K562 (cell line): Measurements from ENCODE around the gene C1orf167. TPM values are rescaled to one million over a fixed set of nuclear protein-coding genes. Genes with fewer than 3 reads are reported as not detected.

Experiments
- CCNT2 ChIP-seq: IDR thresholded peaks from 2 replicates; pipeline ENCODE4 v1.6.1; 2011; ENCODE audit warnings: borderline replicate concordance, low read depth, mild to moderate bottlenecking, moderate library complexity, mixed read lengths, low read length; ENCODE audit not compliant: insufficient read length; ENCODE audit errors: extremely low read depth
- CHD4 ChIP-seq: fragments of 200-600 bp; sonication (generic); IDR thresholded peaks from 3 replicates; pipeline ENCODE4 v1.6.1; 2012; ENCODE audit warnings: low read depth, mild to moderate bottlenecking, mixed read lengths, low read length, inconsistent platforms; ENCODE audit not compliant: insufficient read depth, insufficient replicate concordance, poor library complexity, severe bottlenecking
- EZH2 ChIP-seq: IDR thresholded peaks from 2 replicates; pipeline ENCODE4 v1.6.1; 2012; ENCODE audit warnings: low read depth, mild to moderate bottlenecking, inconsistent platforms, low read length, borderline replicate concordance
- HMG20A ChIP-seq: fragments of 450-650 bp; formaldehyde crosslinking; conservative IDR thresholded peaks from 2 replicates; pipeline ENCODE4 v1.4.0; 2020; ENCODE audit warnings: mild to moderate bottlenecking, mixed read lengths
- JUND ChIP-seq, 2 experiments: IDR thresholded peaks; 2 replicates in 1 of 2; 3 replicates in 1 of 2; pipeline ENCODE4 v1.6.1; 2011; ENCODE audit warnings: borderline replicate concordance in 2 of 2, low read depth in 2 of 2, low read length in 2 of 2, improper control_type of control experiment in 1 of 2, missing biosample characterization in 1 of 2, missing genetic modification characterization in 1 of 2, missing genetic modification reagents in 1 of 2
- LEF1 ChIP-seq: fragments of 450-650 bp; IDR thresholded peaks from 2 replicates; pipeline ENCODE4 v1.6.1; 2016; ENCODE audit warnings: mild to moderate bottlenecking
- NEUROD1 ChIP-seq: fragments of 150-350 bp; IDR thresholded peaks from 2 replicates; pipeline ENCODE4 v1.6.1; 2014; ENCODE audit warnings: borderline replicate concordance, low read length, low read depth; ENCODE audit not compliant: partially characterized antibody
- SMARCE1 ChIP-seq: fragments of 450-650 bp; IDR thresholded peaks from 2 replicates; pipeline ENCODE4 v1.7.1; 2016; ENCODE audit warnings: mild to moderate bottlenecking
- SPI1 ChIP-seq: IDR thresholded peaks from 2 replicates; pipeline ENCODE4 v1.6.1; 2011; ENCODE audit warnings: low read depth, low read length, control low read depth, borderline replicate concordance
- STAT6 ChIP-seq: sonication (generic); formaldehyde crosslinking; IDR thresholded peaks from 2 replicates; pipeline ENCODE4 v1.8.1; 2023; ENCODE audit warnings: mild to moderate bottlenecking, missing genetic modification reagents
- TCF15 ChIP-seq: fragments of 250-450 bp; sonication (Bioruptor Pico); IDR thresholded peaks from 2 replicates; pipeline ENCODE4 v1.8.0; 2022; ENCODE audit warnings: moderate library complexity, mild to moderate bottlenecking, inconsistent platforms
- TFAM ChIP-seq: fragments of 250-450 bp; sonication (Bioruptor Pico); conservative IDR thresholded peaks from 2 replicates; pipeline ENCODE4 v1.5.0; 2021; ENCODE audit warnings: mild to moderate bottlenecking, moderate library complexity
- polyA plus RNA-seq, 8 experiments: library from polyadenylated mRNA; depleted of rRNA in 4 of 8; stranded (reverse) in 5 of 8; unstranded in 3 of 8; fragments of >200 nt; fragmentation: Nextera tagmentation in 2 of 8; fragmentation: Illumina TruSeq in 1 of 8; extraction: Ambion mirVana in 2 of 8; extraction: Trizol in 1 of 8; gene quantifications; 2 replicates each; pipeline versions ENCODE4 v1.2.1 to v1.2.3, GENCODE V29; 2011 to 2014; ENCODE audit warnings: inconsistent platforms in 1 of 8, missing spikeins in 1 of 8
- total RNA-seq, 7 experiments: library from RNA; depleted of rRNA in 6 of 7; stranded (reverse); fragments of >200 nt in 6 of 7; fragmentation: Illumina TruSeq in 2 of 7; extraction: Trizol in 2 of 7; gene quantifications; 2 replicates each; pipeline versions ENCODE4 v1.2.1 to v1.2.3, GENCODE V29; 2011 to 2021; ENCODE audit warnings: low replicate concordance in 1 of 7
- TF ChIP-seq, protein P1 (sequence below): sonication (generic); formaldehyde crosslinking; IDR thresholded peaks from 2 replicates; pipeline ENCODE4 v1.5.0; 2020; ENCODE audit warnings: missing genetic modification reagents
- TF ChIP-seq, protein P2 (sequence below): fragments of 450-650 bp; formaldehyde crosslinking; IDR thresholded peaks from 2 replicates; pipeline ENCODE4 v1.4.0; 2022; ENCODE audit warnings: missing genetic modification characterization
- TF ChIP-seq, protein P3 (sequence below): sonication (generic); formaldehyde crosslinking; IDR thresholded peaks from 2 replicates; pipeline ENCODE4 v1.8.0; 2023; ENCODE audit warnings: mild to moderate bottlenecking, missing genetic modification reagents

C1orf167 gene
- total and polyA plus RNA-seq, 9 of the 15 experiments (the other 6 are each of a cell fraction or from before 2014, with no cell fraction given): 0.22 to 0.86 (median 0.31) TPM; not detected in 2

DNA sequence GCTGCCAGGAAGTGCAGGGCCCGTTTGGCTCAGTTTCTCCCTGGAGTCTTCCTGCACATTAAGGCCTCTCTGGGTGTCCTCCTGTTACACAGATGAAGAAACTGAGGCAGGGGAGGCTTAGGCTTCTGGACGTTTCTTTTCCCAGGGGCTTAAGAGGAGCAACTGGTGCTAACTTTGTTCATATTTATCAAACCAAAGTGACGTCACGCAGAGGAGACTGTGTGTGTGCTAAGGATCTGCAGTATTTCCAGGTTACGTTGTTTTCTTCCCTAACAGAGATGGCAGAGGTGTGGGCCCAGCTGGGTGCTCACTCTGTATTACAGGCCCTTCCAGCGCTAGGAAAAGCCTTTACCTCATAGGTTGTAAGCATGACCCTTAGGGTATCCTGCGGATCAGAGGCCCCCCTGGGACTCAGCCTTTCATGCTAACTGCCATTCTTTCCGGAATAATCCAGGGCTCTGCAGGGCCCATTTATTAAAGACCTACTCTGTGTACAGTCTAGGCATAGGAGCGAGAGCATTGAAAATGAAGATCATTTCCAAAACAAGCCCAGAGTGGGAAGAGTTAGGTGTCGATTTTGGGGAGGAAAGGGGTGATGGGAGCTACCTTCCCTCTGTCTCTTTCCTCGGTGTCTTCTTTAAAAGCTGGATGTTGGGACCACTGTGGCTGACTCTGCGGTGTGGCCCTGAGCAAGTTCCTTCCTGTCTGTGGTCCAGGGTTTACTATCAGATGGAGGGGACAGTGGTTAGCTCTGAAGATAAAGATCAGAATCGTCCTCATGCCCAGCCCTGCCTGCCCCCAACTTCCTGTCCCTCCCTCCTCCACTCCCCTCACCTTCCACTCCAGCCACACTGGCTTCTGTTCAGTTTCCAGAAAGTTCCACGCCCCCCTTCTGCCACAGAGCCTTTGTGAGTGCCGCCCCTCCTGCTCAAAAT, 21.5 kb upstream of the C1orf167 start (continued):
- TF ChIP-seq, protein P1, sequence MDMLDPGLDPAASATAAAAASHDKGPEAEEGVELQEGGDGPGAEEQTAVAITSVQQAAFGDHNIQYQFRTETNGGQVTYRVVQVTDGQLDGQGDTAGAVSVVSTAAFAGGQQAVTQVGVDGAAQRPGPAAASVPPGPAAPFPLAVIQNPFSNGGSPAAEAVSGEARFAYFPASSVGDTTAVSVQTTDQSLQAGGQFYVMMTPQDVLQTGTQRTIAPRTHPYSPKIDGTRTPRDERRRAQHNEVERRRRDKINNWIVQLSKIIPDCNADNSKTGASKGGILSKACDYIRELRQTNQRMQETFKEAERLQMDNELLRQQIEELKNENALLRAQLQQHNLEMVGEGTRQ (CRISPR knock-in tag): no peak
- TF ChIP-seq CHD4: no peak
- TF ChIP-seq NEUROD1: peak; percentile 60
- TF ChIP-seq SMARCE1: peak; percentile 89; the same call in 1 of the 2 replicates
- TF ChIP-seq, protein P2, sequence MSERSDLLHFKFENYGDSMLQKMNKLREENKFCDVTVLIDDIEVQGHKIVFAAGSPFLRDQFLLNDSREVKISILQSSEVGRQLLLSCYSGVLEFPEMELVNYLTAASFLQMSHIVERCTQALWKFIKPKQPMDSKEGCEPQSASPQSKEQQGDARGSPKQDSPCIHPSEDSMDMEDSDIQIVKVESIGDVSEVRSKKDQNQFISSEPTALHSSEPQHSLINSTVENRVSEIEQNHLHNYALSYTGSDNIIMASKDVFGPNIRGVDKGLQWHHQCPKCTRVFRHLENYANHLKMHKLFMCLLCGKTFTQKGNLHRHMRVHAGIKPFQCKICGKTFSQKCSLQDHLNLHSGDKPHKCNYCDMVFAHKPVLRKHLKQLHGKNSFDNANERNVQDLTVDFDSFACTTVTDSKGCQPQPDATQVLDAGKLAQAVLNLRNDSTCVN: no peak
- TF ChIP-seq SPI1: peak; percentile 35; the same call in 1 of the 2 replicates
- TF ChIP-seq STAT6 (CRISPR knock-in tag): no peak
- peak; percentile 46 for TF ChIP-seq CCNT2
- TF ChIP-seq TCF15: no peak
- TF ChIP-seq, protein P3, sequence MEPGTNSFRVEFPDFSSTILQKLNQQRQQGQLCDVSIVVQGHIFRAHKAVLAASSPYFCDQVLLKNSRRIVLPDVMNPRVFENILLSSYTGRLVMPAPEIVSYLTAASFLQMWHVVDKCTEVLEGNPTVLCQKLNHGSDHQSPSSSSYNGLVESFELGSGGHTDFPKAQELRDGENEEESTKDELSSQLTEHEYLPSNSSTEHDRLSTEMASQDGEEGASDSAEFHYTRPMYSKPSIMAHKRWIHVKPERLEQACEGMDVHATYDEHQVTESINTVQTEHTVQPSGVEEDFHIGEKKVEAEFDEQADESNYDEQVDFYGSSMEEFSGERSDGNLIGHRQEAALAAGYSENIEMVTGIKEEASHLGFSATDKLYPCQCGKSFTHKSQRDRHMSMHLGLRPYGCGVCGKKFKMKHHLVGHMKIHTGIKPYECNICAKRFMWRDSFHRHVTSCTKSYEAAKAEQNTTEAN (CRISPR knock-in tag): no peak
- TF ChIP-seq JUND (IDR thresholded peaks at IDR 0.05; ENCODE audit: borderline replicate concordance, low read depth, low read length): peak; percentile 61
- TF ChIP-seq JUND (tag; IDR thresholded peaks at IDR 0.05; ENCODE audit: borderline replicate concordance, low read depth, low read length): peak; percentile 41; the same call in 1 of the 3 replicates
- peak; percentile 58; the same call in 1 of the 2 replicates for TF ChIP-seq LEF1
- 0 out of 2 replicates have a peak, but pooled peaks have one; percentile 26 for TF ChIP-seq HMG20A (CRISPR knock-in tag)
- no peak for TF ChIP-seq EZH2
- no peak for TF ChIP-seq TFAM (CRISPR knock-in tag)
